Measurements from ENCODE around the gene VWA5B2. TPM values are rescaled to one million over a fixed set of nuclear protein-coding genes. Genes with fewer than 3 reads are reported as not detected.

Gene VWA5B2
- total and polyA plus RNA-seq, 2 of the 4 experiments (the other 2 are of a cell fraction) = not detected

DNA sequence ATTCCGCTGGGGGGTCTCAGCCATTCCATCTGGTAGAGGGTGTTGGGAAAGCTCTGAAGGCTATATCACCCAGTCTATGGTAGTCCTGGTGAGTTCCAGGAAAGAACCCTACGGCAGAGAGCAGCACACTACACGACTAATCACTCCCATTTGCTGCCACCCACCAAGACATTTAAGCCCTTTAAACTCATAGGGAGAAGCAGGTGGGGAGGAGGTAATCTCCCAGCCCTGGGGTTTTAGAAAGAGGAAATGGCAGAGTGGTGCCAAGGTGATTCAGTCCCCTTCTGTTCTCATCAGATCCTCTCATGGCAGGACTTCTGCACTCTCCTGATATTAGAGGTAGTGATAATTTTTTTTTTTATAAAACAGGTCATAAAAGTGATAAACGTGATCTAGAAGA is 10.6 kb upstream of the VWA5B2 start:
- Histone ChIP-seq H2BK120ac (ENCODE audit: low read depth, low read length) (no peak overlapping the region), H3K18ac (ENCODE audit: low read depth, low read length) (no peak overlapping the region), H3K79me1 (ENCODE audit: low read depth in 1 of 2, low read length in 2 of 2) (no peaks in the 10 kb centered on the region), H2AFZ (replicated peaks; ENCODE audit: low read length, poor library complexity) (no peak overlapping the region), H2BK15ac (ENCODE audit: low read depth, low read length) (no peak overlapping the region), H3K4ac (ENCODE audit: low read depth, low read length) (no peak overlapping the region), H2BK20ac (ENCODE audit: low read depth, low read length) (no peak overlapping the region), H2AK5ac (ENCODE audit: low read depth, low read length) (no peak overlapping the region), H3K9me3 (ENCODE audit: control insufficient read depth, insufficient read depth, low read length) (no peaks in the 10 kb centered on the region), H3K23ac (ENCODE audit: low read depth, low read length) (no peak overlapping the region), H4K20me1 (ENCODE audit: insufficient read depth, low read length) (no peaks in the 10 kb centered on the region), H4K5ac (ENCODE audit: low read depth, low read length) (no peak overlapping the region), H3K4me1 (ENCODE audit: control insufficient read depth, insufficient read depth, low read length) (no peaks in the 10 kb centered on the region), H3K27ac (ENCODE audit: insufficient read depth, low read length) (no peak overlapping the region), H4K91ac (ENCODE audit: insufficient read depth, low read depth, low read length) (no peak overlapping the region), H3K36me3 (ENCODE audit: control insufficient read depth, insufficient read depth, low read length) (no peaks in the 10 kb centered on the region), H3K4me2 (ENCODE audit: low read depth, low read length) (no peak overlapping the region), H4K8ac (ENCODE audit: low read depth in 2 of 2, low read length in 2 of 2) (no peak overlapping the region), H3K56ac (ENCODE audit: extremely low read depth, insufficient read depth, low read length) (no peak overlapping the region), H3K9me1 (ENCODE audit: insufficient read depth, low read length) (no peaks in the 10 kb centered on the region), H3K9ac (ENCODE audit: low read depth, low read length) (no peak overlapping the region), H3K4me3 (ENCODE audit: insufficient read depth, low read depth, low read length) (no peak overlapping the region), H2AK9ac (replicated peaks; ENCODE audit: low read depth, low read length, poor library complexity) (no peak overlapping the region), H2BK5ac (ENCODE audit: low read depth, low read length, poor library complexity, severe bottlenecking) (no peak overlapping the region), H3K14ac (replicated peaks; ENCODE audit: low read depth, low read length) (no peak overlapping the region), H3K27me3 (ENCODE audit: control insufficient read depth, insufficient read depth, low read length) (peaks cover 3% of the 10 kb centered on the region; the same call in 1 of the 2 replicates)
- ATAC-seq (ENCODE audit: low read depth) (no peak), DNase-seq (no peak)
- in situ Hi-C loops (cut with MboI; ENCODE audit: low sequenced_read_pairs) = no loop called here
- dilution Hi-C loops (cut with HindIII; ENCODE audit: low sequenced_read_pairs, unreplicated experiment) = no loop called here
- intact Hi-C loops (cut with micrococcal nuclease) = no loop called here
- BruUV-seq (replicated peaks) = no TSS peak
- TF ChIP-seq, protein P1, sequence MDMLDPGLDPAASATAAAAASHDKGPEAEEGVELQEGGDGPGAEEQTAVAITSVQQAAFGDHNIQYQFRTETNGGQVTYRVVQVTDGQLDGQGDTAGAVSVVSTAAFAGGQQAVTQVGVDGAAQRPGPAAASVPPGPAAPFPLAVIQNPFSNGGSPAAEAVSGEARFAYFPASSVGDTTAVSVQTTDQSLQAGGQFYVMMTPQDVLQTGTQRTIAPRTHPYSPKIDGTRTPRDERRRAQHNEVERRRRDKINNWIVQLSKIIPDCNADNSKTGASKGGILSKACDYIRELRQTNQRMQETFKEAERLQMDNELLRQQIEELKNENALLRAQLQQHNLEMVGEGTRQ (IDR thresholded peaks at IDR 0.05; ENCODE audit: low read depth, low read length) = no peak
- no peak for TF ChIP-seq MAFK (IDR thresholded peaks at IDR 0.05; ENCODE audit: low read depth, low read length)
- TF ChIP-seq CHD1 (IDR thresholded peaks at IDR 0.05; ENCODE audit: low read depth, low read length) = no peak
- TF ChIP-seq CEBPB (IDR thresholded peaks at IDR 0.05; ENCODE audit: low read depth, low read length) = no peak
- TF ChIP-seq, protein P2, sequence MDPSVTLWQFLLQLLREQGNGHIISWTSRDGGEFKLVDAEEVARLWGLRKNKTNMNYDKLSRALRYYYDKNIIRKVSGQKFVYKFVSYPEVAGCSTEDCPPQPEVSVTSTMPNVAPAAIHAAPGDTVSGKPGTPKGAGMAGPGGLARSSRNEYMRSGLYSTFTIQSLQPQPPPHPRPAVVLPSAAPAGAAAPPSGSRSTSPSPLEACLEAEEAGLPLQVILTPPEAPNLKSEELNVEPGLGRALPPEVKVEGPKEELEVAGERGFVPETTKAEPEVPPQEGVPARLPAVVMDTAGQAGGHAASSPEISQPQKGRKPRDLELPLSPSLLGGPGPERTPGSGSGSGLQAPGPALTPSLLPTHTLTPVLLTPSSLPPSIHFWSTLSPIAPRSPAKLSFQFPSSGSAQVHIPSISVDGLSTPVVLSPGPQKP (IDR thresholded peaks at IDR 0.05; ENCODE audit: borderline replicate concordance, low read depth, low read length) = no peak
- TF ChIP-seq, protein P3, sequence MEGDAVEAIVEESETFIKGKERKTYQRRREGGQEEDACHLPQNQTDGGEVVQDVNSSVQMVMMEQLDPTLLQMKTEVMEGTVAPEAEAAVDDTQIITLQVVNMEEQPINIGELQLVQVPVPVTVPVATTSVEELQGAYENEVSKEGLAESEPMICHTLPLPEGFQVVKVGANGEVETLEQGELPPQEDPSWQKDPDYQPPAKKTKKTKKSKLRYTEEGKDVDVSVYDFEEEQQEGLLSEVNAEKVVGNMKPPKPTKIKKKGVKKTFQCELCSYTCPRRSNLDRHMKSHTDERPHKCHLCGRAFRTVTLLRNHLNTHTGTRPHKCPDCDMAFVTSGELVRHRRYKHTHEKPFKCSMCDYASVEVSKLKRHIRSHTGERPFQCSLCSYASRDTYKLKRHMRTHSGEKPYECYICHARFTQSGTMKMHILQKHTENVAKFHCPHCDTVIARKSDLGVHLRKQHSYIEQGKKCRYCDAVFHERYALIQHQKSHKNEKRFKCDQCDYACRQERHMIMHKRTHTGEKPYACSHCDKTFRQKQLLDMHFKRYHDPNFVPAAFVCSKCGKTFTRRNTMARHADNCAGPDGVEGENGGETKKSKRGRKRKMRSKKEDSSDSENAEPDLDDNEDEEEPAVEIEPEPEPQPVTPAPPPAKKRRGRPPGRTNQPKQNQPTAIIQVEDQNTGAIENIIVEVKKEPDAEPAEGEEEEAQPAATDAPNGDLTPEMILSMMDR (conservative IDR thresholded peaks at IDR 0.05; ENCODE audit: low read depth, low read length) = no peak
- no peak for TF ChIP-seq POLR2A (IDR thresholded peaks at IDR 0.05; ENCODE audit: low read depth, low read length)
- no peak for TF ChIP-seq RFX5 (IDR thresholded peaks at IDR 0.05; ENCODE audit: low read depth, low read length)
- no peak for TF ChIP-seq MAZ (IDR thresholded peaks at IDR 0.05; ENCODE audit: borderline replicate concordance, low read depth, low read length)
- no peak for TF ChIP-seq BHLHE40 (IDR thresholded peaks at IDR 0.05; ENCODE audit: low read depth, low read length)
- TF ChIP-seq SMC3 (IDR thresholded peaks at IDR 0.05; ENCODE audit: low read depth, low read length) = no peak
- TF ChIP-seq FOS (IDR thresholded peaks at IDR 0.05; ENCODE audit: low read depth, low read length) = no peak
- no peak for TF ChIP-seq NFE2L2 (IDR thresholded peaks at IDR 0.05; ENCODE audit: low read depth, low read length)
- TF ChIP-seq RCOR1 (IDR thresholded peaks at IDR 0.05; ENCODE audit: insufficient replicate concordance, low read length) = no peak
- no peak for TF ChIP-seq RAD21 (IDR thresholded peaks at IDR 0.05; ENCODE audit: low read length)
- no peak for TF ChIP-seq MXI1 (IDR thresholded peaks at IDR 0.05; ENCODE audit: borderline replicate concordance, low read depth, low read length)
- CTCF ChIA-PET = no interaction called here
- POLR2A ChIA-PET (ENCODE audit: unreplicated experiment) = no interaction called here
- no CpG with 5 or more reads among the region's 4 CpGs for WGBS, 2 experiments (ENCODE audit: extremely low coverage in 2 of 2, insufficient read length in 1 of 2)
